Ovary (tissue), 9 donors: ENCODE results near the gene TRIP6. TPM values are rescaled to one million over a fixed set of nuclear protein-coding genes. Genes with fewer than 3 reads are reported as not detected.
"Not testable (repeated sequence)": the region's sequence is repeated elsewhere in the genome, so short reads cannot be mapped to it uniquely, and the experiment has no call there.

Experiments
- DNase-seq, 5 donors: peaks; one replicate each; pipeline ENCODE4 v3.0.0-alpha.2; 2019 to 2020
- H3K27ac ChIP-seq, 2 donors: fragments of 200-600 bp; one replicate each; pipeline versions ENCODE4 v1.5.1 to v1.8.0; 2019 to 2022
- H3K27me3 ChIP-seq: fragments of 200-600 bp; one replicate; pipeline ENCODE4 v1.8.0; 2022
- H3K36me3 ChIP-seq: fragments of 200-600 bp; sonication (generic); one replicate; pipeline ENCODE4 v1.5.1; 2019
- H3K4me1 ChIP-seq: one replicate; pipeline ENCODE4 v1.8.1; 2013; ENCODE audit warnings: mild to moderate bottlenecking, moderate library complexity; ENCODE audit not compliant: insufficient read depth
- H3K4me3 ChIP-seq: fragments of 200-600 bp; sonication (generic); one replicate; pipeline ENCODE4 v1.5.1; 2017
- H3K9me3 ChIP-seq, 2 donors: fragments of 200-600 bp in 1 of 2; sonication (generic) in 1 of 2; one replicate each; pipeline versions ENCODE4 v1.5.1 to v1.8.1; 2013 to 2019; ENCODE audit warnings: mild to moderate bottlenecking in 1 of 2, moderate library complexity in 1 of 2
- EP300 ChIP-seq: sonication (generic); formaldehyde crosslinking; IDR thresholded peaks from one replicate; pipeline ENCODE4 v1.6.1; 2017; ENCODE audit warnings: antibody characterized with exemption
- POLR2A ChIP-seq: fragments of 450-650 bp; IDR thresholded peaks from one replicate; pipeline ENCODE4 v1.6.1; 2017; ENCODE audit warnings: antibody characterized with exemption, mild to moderate bottlenecking, moderate library complexity
- WGBS, 3 donors: extraction: QIAGEN DNeasy Blood & Tissue Kit in 1 of 3; methylation state at CpG; one replicate each; pipeline versions ENCODE4 v1.1.5 to v1.1.7; 2013 to 2017; 5-methylcytosine and 5-hydroxymethylcytosine counted together
- intact Hi-C, 4 donors: fragments of 100-400 bp; cut with DNase I; formaldehyde crosslinking; loops; one replicate each; pipeline versions ENCODE4 v1.11.0 to v1.15.1; 2022 to 2023
- microRNA-seq, 3 donors: library from miRNA; unstranded; fragments of <30 nt; microRNA quantifications; one replicate each; pipeline versions ENCODE4 to v1.2.0, GENCODE V29; 2019 to 2020
- polyA plus RNA-seq, 2 donors: library from polyadenylated mRNA; stranded (reverse); fragments of 200-250 nt in 1 of 2; fragments of 350-450 nt in 1 of 2; fragmentation: Illumina TruSeq in 1 of 2; extraction: RNeasy Lipid Tissue Mini Kit (QIAGEN cat#74804) in 1 of 2; gene quantifications; one replicate each; pipeline ENCODE4 v1.2.3, GENCODE V29; 2013 to 2014
- small RNA-seq: library from RNA; depleted of rRNA; stranded (forward); fragments of <200 nt; gene quantifications from one replicate; pipeline ENCODE3, GENCODE V24; 2016
- total RNA-seq, 7 donors: library from RNA; depleted of rRNA in 2 of 7; stranded (reverse); fragments of >200 nt in 2 of 7; fragmentation: NEBNext Ultra II Directional in 3 of 7; extraction: Animal tissue kit (Norgen Biotek cat#: 25700) in 3 of 7; gene quantifications; one replicate each; pipeline versions ENCODE4 v1.1.0 to v1.2.4, GENCODE V29; 2016 to 2023
- TF ChIP-seq, protein P1 (sequence below), 3 donors: fragments of 450-650 bp in 2 of 3; fragments of 200-600 bp in 1 of 3; IDR thresholded peaks; one replicate each; pipeline versions ENCODE4 v1.5.1 to v1.8.0; 2016 to 2022; ENCODE audit warnings: antibody characterized with exemption in 3 of 3, mild to moderate bottlenecking in 1 of 3
- donor health status: DM: no; HTN: no; CAD: no; lungs with moderate emphysema.
- donor health status: DM: no; HTN: no; CAD: no.
- donor health status: Bipolar disorder and iron deficiency.
- donor health status: DM: yes; HTN: yes; CAD: no.
- donor health status: DM: no; HTN: no; CAD: no.
- donor health status: DM: yes; HTN: yes; CAD: no.

TRIP6 gene
- total and polyA plus RNA-seq, 9 donors: 17.3 to 98.8 (median 72.5) TPM

DNA sequence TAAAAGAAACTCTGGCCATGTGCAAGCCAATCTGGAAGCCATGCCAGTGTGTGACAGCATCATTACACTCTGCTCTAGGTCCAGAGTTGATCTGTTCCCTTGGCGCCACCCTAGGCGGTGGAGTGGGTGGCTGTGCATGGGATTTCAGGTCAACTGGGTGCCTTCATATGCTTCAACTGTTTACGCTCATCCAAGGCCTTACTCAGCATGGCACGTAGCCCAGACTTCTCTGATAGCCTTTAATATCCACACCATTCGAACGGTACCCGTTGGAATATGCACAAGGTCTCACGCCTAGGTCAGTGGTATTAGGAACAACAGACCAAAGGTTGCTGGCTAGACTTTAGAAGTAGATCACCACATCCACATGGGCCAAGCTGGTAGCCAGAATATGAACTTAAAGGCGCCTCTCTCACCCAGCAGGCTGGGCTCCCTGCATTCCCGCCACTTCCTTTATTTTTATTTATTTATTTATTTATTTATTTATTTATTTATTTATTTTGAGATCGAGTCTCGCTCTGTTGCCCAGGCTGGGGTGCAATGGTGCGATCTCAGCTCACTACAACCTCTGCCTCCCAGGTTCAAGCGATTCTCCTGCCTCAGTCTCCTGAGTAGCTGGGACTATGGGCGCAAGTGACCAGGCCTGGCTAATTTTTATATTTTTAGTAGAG is 47.2 kb downstream of the TRIP6 start:
- TF ChIP-seq POLR2A (no peak), EP300 (no peak)
- TF ChIP-seq, protein P1, sequence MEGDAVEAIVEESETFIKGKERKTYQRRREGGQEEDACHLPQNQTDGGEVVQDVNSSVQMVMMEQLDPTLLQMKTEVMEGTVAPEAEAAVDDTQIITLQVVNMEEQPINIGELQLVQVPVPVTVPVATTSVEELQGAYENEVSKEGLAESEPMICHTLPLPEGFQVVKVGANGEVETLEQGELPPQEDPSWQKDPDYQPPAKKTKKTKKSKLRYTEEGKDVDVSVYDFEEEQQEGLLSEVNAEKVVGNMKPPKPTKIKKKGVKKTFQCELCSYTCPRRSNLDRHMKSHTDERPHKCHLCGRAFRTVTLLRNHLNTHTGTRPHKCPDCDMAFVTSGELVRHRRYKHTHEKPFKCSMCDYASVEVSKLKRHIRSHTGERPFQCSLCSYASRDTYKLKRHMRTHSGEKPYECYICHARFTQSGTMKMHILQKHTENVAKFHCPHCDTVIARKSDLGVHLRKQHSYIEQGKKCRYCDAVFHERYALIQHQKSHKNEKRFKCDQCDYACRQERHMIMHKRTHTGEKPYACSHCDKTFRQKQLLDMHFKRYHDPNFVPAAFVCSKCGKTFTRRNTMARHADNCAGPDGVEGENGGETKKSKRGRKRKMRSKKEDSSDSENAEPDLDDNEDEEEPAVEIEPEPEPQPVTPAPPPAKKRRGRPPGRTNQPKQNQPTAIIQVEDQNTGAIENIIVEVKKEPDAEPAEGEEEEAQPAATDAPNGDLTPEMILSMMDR (IDR thresholded peaks at IDR 0.05): no peak
- no peak for DNase-seq
- no peaks in the 10 kb centered on the region for H3K4me1 ChIP-seq
- H3K4me3 ChIP-seq: no peak overlapping the region
- intact Hi-C loops: no loop called here
- H3K36me3 ChIP-seq: no peaks in the 10 kb centered on the region
- WGBS, 3 donors: 70 to 78% (median 71%) methylated on average over 15 of the region's 15 CpGs
- H3K9me3 ChIP-seq: no peaks in the 10 kb centered on the region
- no peak overlapping the region for H3K27ac ChIP-seq
- H3K27me3 ChIP-seq: no peaks in the 10 kb centered on the region

DNA sequence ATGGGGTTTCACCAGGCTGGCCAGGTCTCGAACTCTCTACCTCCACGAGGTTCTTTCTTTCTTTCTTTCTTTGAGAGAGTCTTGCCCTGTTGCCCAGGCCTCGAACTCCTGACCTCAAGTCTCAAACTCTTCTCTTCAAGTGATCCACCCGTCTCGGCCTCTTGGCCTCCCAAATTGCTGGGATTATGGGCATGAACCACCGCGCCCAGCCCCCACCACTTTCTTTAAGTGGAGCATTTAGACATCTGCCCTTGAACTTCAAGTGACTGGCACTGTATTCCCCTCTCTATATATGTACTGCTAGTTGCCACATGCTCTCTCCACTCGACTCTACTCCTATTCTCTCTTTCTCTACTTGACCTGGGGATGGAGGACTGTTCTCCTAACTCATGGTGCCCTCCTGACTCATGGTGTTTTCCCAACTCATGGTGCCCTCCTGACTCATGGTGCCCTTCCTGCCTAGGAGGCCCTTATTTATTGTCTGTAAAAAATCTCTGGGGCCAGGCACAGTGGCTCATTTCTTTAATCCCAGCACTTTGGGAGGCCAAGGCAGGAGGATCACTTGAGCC is 47.8 kb downstream of the TRIP6 start:
- DNase-seq: no peak
- intact Hi-C loops: no loop called here
- no peak overlapping the region for H3K4me3 ChIP-seq
- no peaks in the 10 kb centered on the region for H3K4me1 ChIP-seq
- no peaks in the 10 kb centered on the region for H3K27me3 ChIP-seq
- WGBS, 3 donors: 78 to 91% (median 84%) methylated on average over 8 of the region's 8 CpGs
- no peak overlapping the region for H3K27ac ChIP-seq
- TF ChIP-seq, protein P1 (IDR thresholded peaks at IDR 0.05): no peak
- TF ChIP-seq POLR2A (no peak), EP300 (no peak)
- no peaks in the 10 kb centered on the region for H3K9me3 ChIP-seq
- H3K36me3 ChIP-seq: no peaks in the 10 kb centered on the region

DNA sequence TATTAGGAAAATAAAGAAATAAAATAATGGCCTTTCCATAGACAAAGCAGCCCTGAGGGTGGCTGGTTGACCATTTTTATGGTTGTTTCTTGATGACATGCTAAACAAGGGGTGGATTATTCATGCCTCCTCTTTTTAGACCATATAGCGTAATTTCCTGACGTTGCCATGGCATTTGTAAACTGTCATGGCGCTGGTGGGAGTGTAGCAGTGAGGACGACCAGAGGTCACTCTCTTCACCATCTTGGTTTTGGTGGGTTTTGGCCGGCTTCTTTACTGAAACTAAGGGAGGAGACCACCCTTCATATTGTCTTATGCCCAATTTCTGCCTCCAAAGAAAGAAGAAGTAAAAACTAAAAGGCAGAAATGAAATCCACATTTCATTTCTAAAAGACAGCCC is 52.1 kb downstream of the TRIP6 start:
- H3K4me3 ChIP-seq, H3K36me3 ChIP-seq, DNase-seq, H3K27me3 ChIP-seq, H3K9me3 ChIP-seq, intact Hi-C loops, H3K4me1 ChIP-seq, H3K27ac ChIP-seq: not testable (repeated sequence)
- WGBS, 3 donors: 84 to 86% (median 84%) methylated on average over 5 of the region's 5 CpGs

DNA sequence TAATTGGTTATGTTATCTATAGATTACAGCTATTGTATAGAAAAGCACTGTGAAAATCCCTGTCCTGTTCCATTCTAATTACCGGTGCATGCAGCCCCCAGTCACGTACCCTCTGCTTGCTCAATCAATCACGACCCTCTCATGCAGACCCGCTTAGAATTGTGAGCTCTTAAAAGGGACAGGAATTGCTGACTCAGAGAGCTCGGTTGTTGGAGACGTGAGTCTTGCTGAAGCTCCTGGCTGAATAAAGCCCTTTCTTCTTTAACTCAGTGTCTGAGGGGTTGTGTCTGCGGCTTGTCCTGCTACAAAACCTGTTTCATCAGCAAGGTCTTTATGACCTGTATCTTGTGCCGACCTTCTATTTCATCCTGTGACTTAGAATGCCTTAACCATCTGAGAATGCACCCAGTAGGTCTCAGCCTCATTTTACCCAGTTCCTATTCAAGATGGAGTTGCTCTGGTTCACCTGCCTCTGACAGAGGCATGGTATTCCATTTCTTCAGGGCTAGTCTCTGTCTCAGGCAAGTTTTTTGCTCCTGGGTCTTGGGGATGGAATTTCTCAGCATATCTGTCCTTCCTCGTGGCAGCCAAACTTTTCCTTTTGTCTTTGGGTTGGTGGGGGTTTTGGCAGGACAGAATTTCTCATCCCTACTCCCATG is 52.7 kb downstream of the TRIP6 start:
- DNase-seq, H3K4me3 ChIP-seq, H3K36me3 ChIP-seq, H3K4me1 ChIP-seq, H3K27ac ChIP-seq, intact Hi-C loops, H3K9me3 ChIP-seq, H3K27me3 ChIP-seq: not testable (repeated sequence)
- WGBS, 3 donors: 70 to 74% (median 71%) methylated on average over 9 of the region's 9 CpGs

DNA sequence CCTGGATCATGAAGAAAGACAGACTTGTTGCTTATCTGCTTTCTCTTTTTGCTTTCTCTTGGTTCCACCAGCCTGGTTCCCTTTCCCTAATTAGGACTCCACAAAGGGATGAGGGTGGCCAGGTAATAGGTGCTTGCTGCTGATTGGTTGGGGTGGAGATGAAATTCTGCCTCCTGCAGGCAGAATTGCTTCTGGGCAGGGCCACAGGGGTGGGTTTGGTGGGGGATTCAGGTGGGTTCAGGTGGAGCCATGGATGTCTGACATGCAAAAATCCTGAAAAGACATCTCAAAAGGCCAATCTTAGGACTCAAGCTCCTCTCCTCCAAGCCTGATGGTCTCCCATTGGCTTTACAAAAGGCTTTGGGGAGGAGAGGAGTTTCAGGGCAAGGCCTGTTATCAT is 53.9 kb downstream of the TRIP6 start:
- Histone ChIP-seq H3K4me1 (no peaks in the 10 kb centered on the region), H3K36me3 (no peaks in the 10 kb centered on the region), H3K4me3 (no peak overlapping the region), H3K27me3 (no peaks in the 10 kb centered on the region), H3K9me3 (no peaks in the 10 kb centered on the region), H3K27ac (no peak overlapping the region)
- intact Hi-C loops: no loop called here
- no peak for DNase-seq
- TF ChIP-seq EP300 (no peak), POLR2A (no peak)
- TF ChIP-seq, protein P1 (IDR thresholded peaks at IDR 0.05): no peak

Small RNA genes lying within 50 kb of the gene (microRNA-seq; reads per million reads assigned to microRNA genes)
- gene MIR6875: 0 reads per million in 3 donors

Small RNA genes lying within 50 kb of the gene (small RNA-seq; reads per million reads assigned to genes)
- gene RN7SL549P: not detected
- not detected for gene RN7SL750P

Other genes starting within 250 kb of the TRIP6 start
- under 1 TPM in 4 of 7 donors, not detected in 3; 0.12 to 0.79 (median 0.26) TPM for gene TFR2, start 225.8 kb upstream of the TRIP6 start, total RNA-seq
- gene TFR2, start 225.8 kb upstream of the TRIP6 start, polyA plus RNA-seq: under 1 TPM; 0.06 to 0.13 TPM
- gene ACTL6B, start 210.9 kb upstream of the TRIP6 start, total RNA-seq: not detected
- gene ACTL6B, start 210.9 kb upstream of the TRIP6 start, polyA plus RNA-seq: not detected
- gene GNB2, start 193.6 kb upstream of the TRIP6 start, total RNA-seq: 100 to 1,000 TPM; 109 to 281 (median 216) TPM
- gene GNB2, start 193.6 kb upstream of the TRIP6 start, polyA plus RNA-seq: 100 to 1,000 TPM in 1 of 2 donors, 10 to 100 TPM in 1; 18.9 to 187 TPM
- 10 to 100 TPM; 23.1 to 93.0 (median 63.2) TPM for gene GIGYF1, start 173.1 kb upstream of the TRIP6 start, total RNA-seq
- 10 to 100 TPM in 1 of 2 donors, 1 to 10 TPM in 1; 7.0 to 45.1 TPM for gene GIGYF1, start 173.1 kb upstream of the TRIP6 start, polyA plus RNA-seq
- gene POP7, start 161.3 kb upstream of the TRIP6 start, total RNA-seq: 10 to 100 TPM; 13.8 to 29.2 (median 22.2) TPM
- gene POP7, start 161.3 kb upstream of the TRIP6 start, polyA plus RNA-seq: 10 to 100 TPM; 11.1 to 26.5 TPM
- gene EPO, start 146.9 kb upstream of the TRIP6 start, total RNA-seq: under 1 TPM in 2 of 7 donors, not detected in 5; 0.20 to 0.25 TPM
- under 1 TPM in 1 of 2 donors, not detected in 1; 0.05 TPM for gene EPO, start 146.9 kb upstream of the TRIP6 start, polyA plus RNA-seq
- gene ZAN, start 133.8 kb upstream of the TRIP6 start, total RNA-seq: not detected
- gene ZAN, start 133.8 kb upstream of the TRIP6 start, polyA plus RNA-seq: not detected
- gene EPHB4, start 39.9 kb upstream of the TRIP6 start, total RNA-seq: 100 to 1,000 TPM in 3 of 7 donors, 10 to 100 TPM in 4; 31.0 to 119 (median 89.8) TPM
- gene EPHB4, start 39.9 kb upstream of the TRIP6 start, polyA plus RNA-seq: 10 to 100 TPM; 24.4 to 38.2 TPM
- 10 to 100 TPM; 10.1 to 31.8 (median 26.9) TPM for gene SLC12A9, start 14.7 kb upstream of the TRIP6 start, total RNA-seq
- gene SLC12A9, start 14.7 kb upstream of the TRIP6 start, polyA plus RNA-seq: 10 to 100 TPM in 1 of 2 donors, 1 to 10 TPM in 1; 4.7 to 20.9 TPM
- 100 to 1,000 TPM in 5 of 7 donors, 10 to 100 TPM in 2; 74.2 to 191 (median 149) TPM for gene SRRT, start 7.7 kb downstream of the TRIP6 start, total RNA-seq
- gene SRRT, start 7.7 kb downstream of the TRIP6 start, polyA plus RNA-seq: 100 to 1,000 TPM in 1 of 2 donors, 10 to 100 TPM in 1; 45.8 to 111 TPM
- 1 to 10 TPM; 2.9 to 7.9 (median 4.7) TPM for gene UFSP1, start 22.3 kb downstream of the TRIP6 start, total RNA-seq
- gene UFSP1, start 22.3 kb downstream of the TRIP6 start, polyA plus RNA-seq: 1 to 10 TPM in 1 of 2 donors, under 1 TPM in 1; 0.38 to 1.8 TPM
- gene ACHE, start 28.5 kb downstream of the TRIP6 start, total RNA-seq: 10 to 100 TPM in 2 of 7 donors, 1 to 10 TPM in 4, under 1 TPM in 1; 0.48 to 15.3 (median 4.9) TPM
- gene ACHE, start 28.5 kb downstream of the TRIP6 start, polyA plus RNA-seq: 1 to 10 TPM in 1 of 2 donors, under 1 TPM in 1; 0.37 to 1.8 TPM
- gene MUC3A, start 82.1 kb downstream of the TRIP6 start, total RNA-seq: under 1 TPM in 2 of 7 donors, not detected in 5; 0.36 to 0.72 TPM
- gene MUC3A, start 82.1 kb downstream of the TRIP6 start, polyA plus RNA-seq: under 1 TPM; 0.16 to 0.50 TPM
- 1 to 10 TPM in 1 of 7 donors, under 1 TPM in 4, not detected in 2; 0.24 to 2.2 (median 0.62) TPM for gene MUC12, start 102.2 kb downstream of the TRIP6 start, total RNA-seq
- 1 to 10 TPM in 1 of 2 donors, under 1 TPM in 1; 0.22 to 1.9 TPM for gene MUC12, start 102.2 kb downstream of the TRIP6 start, polyA plus RNA-seq
- gene MUC17, start 152.7 kb downstream of the TRIP6 start, total RNA-seq: 1 to 10 TPM in 1 of 7 donors, not detected in 6; 3.3 TPM
- not detected for gene MUC17, start 152.7 kb downstream of the TRIP6 start, polyA plus RNA-seq
- 10 to 100 TPM; 18.2 to 77.4 (median 48.5) TPM for gene TRIM56, start 218.1 kb downstream of the TRIP6 start, total RNA-seq
- 10 to 100 TPM; 19.4 to 27.5 TPM for gene TRIM56, start 218.1 kb downstream of the TRIP6 start, polyA plus RNA-seq